Stimulated activated CD8-positive, alpha-beta memory T cell treated with anti-CD3 and anti-CD28 coated beads, Interleukin-12 subunit alpha, Interleukin-12 subunit beta, amount 100 ng/mL, for 1 hour (primary cell): Measurements from ENCODE around the gene MCL1.
A peak's percentile ranks its signal among the peaks of the same experiment; 100 is the strongest.
"Not testable (repeated sequence)": the region's sequence is repeated elsewhere in the genome, so short reads cannot be mapped to it uniquely, and the experiment has no call there.

ENCODE experiments used
- DNase-seq: peaks from one replicate; pipeline ENCODE4 v3.0.0-alpha.2; 2020; ENCODE audit warnings: low read depth

The MCL1 gene

GRCh38 chr1:150579110-150579944 lies at the start of gene MCL1:
MCL1 (minus strand) TSS chr1:150579610; CDS start chr1:150579530, 80 bp downstream.
- DNase-seq, result peak; percentile 83

- no peak for DNase-seq
Observed at GRCh38 chr1:150628766-150629114, 49.3 kb upstream of the MCL1 start.

DNA sequence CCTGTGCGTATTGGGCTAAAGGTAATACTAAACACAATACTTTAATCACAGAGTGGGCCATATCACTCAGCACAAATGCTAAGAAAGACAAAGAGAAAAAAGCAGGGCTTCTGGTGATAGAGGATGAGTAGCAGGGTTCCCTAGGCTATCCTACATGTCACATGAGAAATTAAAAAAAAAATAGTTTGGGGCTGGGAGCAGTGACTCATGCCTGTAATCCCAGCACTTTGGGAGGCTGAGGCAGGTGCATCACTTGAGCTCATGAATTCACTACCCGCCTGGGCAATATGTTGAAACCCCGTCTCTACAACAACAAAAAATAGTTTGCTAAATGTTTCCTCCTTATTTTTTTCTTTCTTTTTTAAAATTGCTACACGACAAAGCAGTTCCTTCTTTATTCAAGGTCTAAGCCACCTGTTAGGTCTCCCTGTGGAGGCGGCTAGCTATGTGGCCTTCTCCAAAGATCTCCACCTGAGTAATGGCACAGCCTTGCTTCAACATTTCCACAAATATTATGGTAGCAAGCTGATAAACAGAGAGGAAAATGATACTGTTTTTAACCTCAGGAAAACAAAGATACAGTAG lies 48.5 kb upstream of the MCL1 start:
- DNase-seq, result no peak

DNA sequence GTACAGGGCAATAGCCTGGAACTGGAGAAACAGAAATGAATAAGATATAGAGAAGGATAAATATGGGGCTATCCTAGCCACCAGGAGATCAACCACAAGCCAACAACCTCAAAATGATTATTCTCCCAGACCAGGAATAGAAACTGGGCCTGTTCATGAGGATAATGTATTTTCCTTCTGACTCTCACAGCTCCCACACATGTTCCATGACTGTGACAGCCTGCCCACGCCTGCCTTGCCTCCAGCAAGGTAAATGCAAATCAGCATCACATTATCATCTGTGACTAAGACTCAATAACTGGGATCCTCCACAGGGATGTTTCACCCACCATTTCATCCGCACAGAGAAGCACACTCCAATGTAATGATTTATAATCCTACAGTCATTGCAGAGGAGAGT lies 46.7 kb upstream of the MCL1 start:
- no peak for DNase-seq

GRCh38 chr1:150624546-150624945 lies 45.1 kb upstream of the MCL1 start:
- DNase-seq, result not testable (repeated sequence)

GRCh38 chr1:150624134-150624533 lies 44.7 kb upstream of the MCL1 start:
- not testable (repeated sequence) for DNase-seq

DNA sequence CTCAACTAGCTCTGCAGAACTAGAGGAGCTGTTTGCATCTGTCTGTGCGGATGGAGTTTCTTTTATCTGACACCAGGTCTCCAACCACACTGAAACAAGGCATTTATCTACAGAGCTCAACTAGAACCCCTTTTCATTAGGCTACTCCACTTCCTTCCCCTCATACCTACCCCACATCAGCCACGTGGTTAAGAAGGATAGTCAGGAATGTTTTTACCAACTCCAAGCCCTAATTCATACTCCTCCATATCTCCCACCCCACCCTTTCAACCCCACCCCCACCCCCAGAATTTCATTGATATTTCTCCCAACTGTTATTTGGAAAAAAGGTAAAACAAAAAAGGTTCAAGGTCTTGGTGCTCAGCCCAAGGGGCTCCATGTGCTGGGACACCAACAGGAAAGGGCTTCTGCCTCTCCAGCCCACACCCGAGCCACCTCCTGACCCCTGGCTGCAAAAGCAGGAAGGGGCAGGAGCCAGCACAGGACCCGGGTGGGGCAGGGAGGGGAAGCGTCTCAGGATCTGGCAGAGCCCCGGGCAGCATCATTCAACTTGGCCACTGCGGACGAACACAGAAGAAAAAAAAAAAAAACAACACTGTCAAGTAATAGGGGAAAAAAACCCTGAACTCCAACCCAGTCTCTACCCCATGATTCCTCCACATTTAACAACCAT lies 43.0 kb upstream of the MCL1 start:
- DNase-seq, result no peak

GRCh38 chr1:150621497-150622302 lies 42.3 kb upstream of the MCL1 start:
- DNase-seq, result peak; percentile 37

- DNase-seq, result no peak
Observed at GRCh38 chr1:150620919-150621318, 41.5 kb upstream of the MCL1 start.

- no peak for DNase-seq
Observed at GRCh38 chr1:150619576-150620509, 40.4 kb upstream of the MCL1 start.

GRCh38 chr1:150615346-150616201 lies 36.2 kb upstream of the MCL1 start:
- no peak for DNase-seq

- peak; percentile 33 for DNase-seq
Observed at GRCh38 chr1:150613061-150613920, 33.9 kb upstream of the MCL1 start.

GRCh38 chr1:150612014-150612345 lies 32.6 kb upstream of the MCL1 start:
- no peak for DNase-seq

- no peak for DNase-seq
Observed at GRCh38 chr1:150610576-150610975, 31.2 kb upstream of the MCL1 start.

GRCh38 chr1:150609732-150610131 lies 30.3 kb upstream of the MCL1 start:
- no peak for DNase-seq

GRCh38 chr1:150606463-150607142 lies 27.2 kb upstream of the MCL1 start:
- DNase-seq, result no peak

- DNase-seq, result not testable (repeated sequence)
Observed at GRCh38 chr1:150605451-150605731, 26.0 kb upstream of the MCL1 start.

DNA sequence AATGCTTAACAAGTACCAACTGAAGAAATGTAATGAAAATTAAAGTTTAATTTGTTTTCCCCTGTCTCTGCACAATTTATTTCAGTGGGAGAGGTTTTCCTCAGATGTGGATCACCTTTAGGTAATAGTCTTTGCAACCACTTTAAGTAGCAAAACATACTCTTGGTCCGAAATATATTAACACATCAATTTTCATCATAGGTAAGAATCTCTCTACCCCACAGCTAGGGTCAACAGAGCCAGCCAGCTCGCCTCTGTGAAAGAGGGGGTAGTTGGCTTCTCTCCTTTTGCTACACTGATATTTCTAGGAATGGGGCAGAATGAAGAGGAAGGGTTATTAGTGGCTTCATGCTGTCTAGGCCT lies 24.8 kb upstream of the MCL1 start:
- DNase-seq, result no peak

GRCh38 chr1:150603711-150604110 lies 24.3 kb upstream of the MCL1 start:
- no peak for DNase-seq
